COR-L47 (cell line): ENCODE measurements around the gene PRDX2.
A peak's percentile ranks its signal among the peaks of the same experiment; 100 is the strongest.
"Not testable (repeated sequence)": the region's sequence is repeated elsewhere in the genome, so short reads cannot be mapped to it uniquely, and the experiment has no call there.

Experiments used
- DNase-seq: peaks from one replicate; lab custom pipeline; 2025; lab: John Stamatoyannopoulos, UW

PRDX2 gene

GRCh38 chr19:12825254-12826131 lies 23.9 kb upstream of the PRDX2 start:
- no peak for DNase-seq

GRCh38 chr19:12821761-12822160 lies 20.2 kb upstream of the PRDX2 start:
- DNase-seq: no peak

GRCh38 chr19:12817810-12818209 lies 16.2 kb upstream of the PRDX2 start:
- not testable (repeated sequence) for DNase-seq

- not testable (repeated sequence) for DNase-seq
These were observed 15.6 kb upstream of the PRDX2 start for GRCh38 chr19:12817188-12817587.

GRCh38 chr19:12815088-12815487 lies 13.5 kb upstream of the PRDX2 start:
- no peak for DNase-seq

GRCh38 chr19:12806242-12807081 lies 4.9 kb upstream of the PRDX2 start, which contains the start of gene RNASEH2A:
Gene RNASEH2A (plus strand): TSS chr19:12806584. CDS start chr19:12806674, 90 bp downstream.
- peak; percentile 86 for DNase-seq

GRCh38 chr19:12804051-12804450 lies 2.5 kb upstream of the PRDX2 start:
- no peak for DNase-seq

GRCh38 chr19:12802267-12803106 lies 887 bp upstream of the PRDX2 start:
- DNase-seq: no peak

- DNase-seq: no peak
These were observed 606 bp downstream of the PRDX2 start for GRCh38 chr19:12800923-12801465.

- DNase-seq: no peak
These were observed 1.2 kb downstream of the PRDX2 start for GRCh38 chr19:12800466-12800770.

GRCh38 chr19:12799742-12800465 lies 1.7 kb downstream of the PRDX2 start:
- no peak for DNase-seq

- DNase-seq: not testable (repeated sequence)
These were observed 4.0 kb downstream of the PRDX2 start for GRCh38 chr19:12797607-12798006.

GRCh38 chr19:12797141-12797587 lies 4.4 kb downstream of the PRDX2 start:
- no peak for DNase-seq

GRCh38 chr19:12796146-12797071 lies 5.2 kb downstream of the PRDX2 start:
- peak; percentile 82 for DNase-seq

- no peak for DNase-seq
These were observed 6.6 kb downstream of the PRDX2 start for GRCh38 chr19:12794971-12795381.

- DNase-seq: no peak
These were observed 7.2 kb downstream of the PRDX2 start for GRCh38 chr19:12794196-12794941.

GRCh38 chr19:12793290-12794195 lies 8.1 kb downstream of the PRDX2 start:
- DNase-seq: peak; percentile 88

- DNase-seq: no peak
These were observed 8.7 kb downstream of the PRDX2 start for GRCh38 chr19:12792853-12793289.
